ENCODE results near the gene CCDC152. TPM values are rescaled to one million over a fixed set of nuclear protein-coding genes. Genes with fewer than 3 reads are reported as not detected.

The CCDC152 gene
- total and polyA plus RNA-seq, 2 of the 13 experiments (the other 11 are each of a cell fraction or from before 2014, with no cell fraction given) = 0.20 to 0.36 TPM

- TF ChIP-seq TRAFD1 (CRISPR knock-in tag; IDR thresholded peaks at IDR 0.05; ENCODE audit: borderline replicate concordance) (no peak), ZNF615 (CRISPR knock-in tag; IDR thresholded peaks at IDR 0.05; ENCODE audit: borderline replicate concordance) (no peak), TBX2 (CRISPR knock-in tag; IDR thresholded peaks at IDR 0.05; ENCODE audit: borderline replicate concordance) (peak; percentile 25; the same call in 1 of the 2 replicates), ZNF737 (CRISPR knock-in tag; IDR thresholded peaks at IDR 0.05; ENCODE audit: borderline replicate concordance) (no peak; the same call in 1 of the 2 replicates), ZNF143 (CRISPR knock-in tag; IDR thresholded peaks at IDR 0.05) (0 out of 2 replicates have a peak, but pooled peaks have one; percentile 20), SMAD9 (CRISPR knock-in tag; IDR thresholded peaks at IDR 0.05) (no peak), SAP130 (CRISPR knock-in tag; IDR thresholded peaks at IDR 0.05; ENCODE audit: low read depth) (peak; percentile 19; the same call in 1 of the 2 replicates), SIX1 (CRISPR knock-in tag; IDR thresholded peaks at IDR 0.05; ENCODE audit: borderline replicate concordance) (no peak), BRD4 (CRISPR knock-in tag; IDR thresholded peaks at IDR 0.05) (peak; percentile 82), IRX3 (CRISPR knock-in tag; IDR thresholded peaks at IDR 0.05; ENCODE audit: borderline replicate concordance, low read depth) (no peak), SETDB1 (CRISPR knock-in tag; IDR thresholded peaks at IDR 0.05; ENCODE audit: borderline replicate concordance) (no peak), ATAD3A (CRISPR knock-in tag; IDR thresholded peaks at IDR 0.05) (no peak), ZNF362 (CRISPR knock-in tag; IDR thresholded peaks at IDR 0.05; ENCODE audit: borderline replicate concordance) (no peak), ZNF569 (CRISPR knock-in tag; IDR thresholded peaks at IDR 0.05; ENCODE audit: borderline replicate concordance) (no peak), ZBTB26 (CRISPR knock-in tag; IDR thresholded peaks at IDR 0.05; ENCODE audit: borderline replicate concordance) (no peak), PHF5A (CRISPR knock-in tag; IDR thresholded peaks at IDR 0.05; ENCODE audit: low read depth, unreplicated experiment) (no peak), ATF7-NPFF (CRISPR knock-in tag; IDR thresholded peaks at IDR 0.05; ENCODE audit: low read depth) (no peak), FOSL1 (CRISPR knock-in tag; IDR thresholded peaks at IDR 0.05; ENCODE audit: borderline replicate concordance) (no peak), ZNF747 (CRISPR knock-in tag; IDR thresholded peaks at IDR 0.05; ENCODE audit: borderline replicate concordance) (no peak), ZNF350 (CRISPR knock-in tag; IDR thresholded peaks at IDR 0.05; ENCODE audit: borderline replicate concordance, low read depth) (no peak), FOSL2 (CRISPR knock-in tag; IDR thresholded peaks at IDR 0.05) (no peak), ZKSCAN1 (IDR thresholded peaks at IDR 0.05; ENCODE audit: low read length) (no peak), HNRNPL (IDR thresholded peaks at IDR 0.05; ENCODE audit: low read depth, low read length) (no peak)
- TF ChIP-seq, protein P1, sequence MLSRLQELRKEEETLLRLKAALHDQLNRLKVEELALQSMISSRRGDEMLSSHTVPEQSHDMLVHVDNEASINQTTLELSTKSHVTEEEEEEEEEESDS (CRISPR knock-in tag; IDR thresholded peaks at IDR 0.05; ENCODE audit: borderline replicate concordance) = no peak
- TF ChIP-seq, protein P2, sequence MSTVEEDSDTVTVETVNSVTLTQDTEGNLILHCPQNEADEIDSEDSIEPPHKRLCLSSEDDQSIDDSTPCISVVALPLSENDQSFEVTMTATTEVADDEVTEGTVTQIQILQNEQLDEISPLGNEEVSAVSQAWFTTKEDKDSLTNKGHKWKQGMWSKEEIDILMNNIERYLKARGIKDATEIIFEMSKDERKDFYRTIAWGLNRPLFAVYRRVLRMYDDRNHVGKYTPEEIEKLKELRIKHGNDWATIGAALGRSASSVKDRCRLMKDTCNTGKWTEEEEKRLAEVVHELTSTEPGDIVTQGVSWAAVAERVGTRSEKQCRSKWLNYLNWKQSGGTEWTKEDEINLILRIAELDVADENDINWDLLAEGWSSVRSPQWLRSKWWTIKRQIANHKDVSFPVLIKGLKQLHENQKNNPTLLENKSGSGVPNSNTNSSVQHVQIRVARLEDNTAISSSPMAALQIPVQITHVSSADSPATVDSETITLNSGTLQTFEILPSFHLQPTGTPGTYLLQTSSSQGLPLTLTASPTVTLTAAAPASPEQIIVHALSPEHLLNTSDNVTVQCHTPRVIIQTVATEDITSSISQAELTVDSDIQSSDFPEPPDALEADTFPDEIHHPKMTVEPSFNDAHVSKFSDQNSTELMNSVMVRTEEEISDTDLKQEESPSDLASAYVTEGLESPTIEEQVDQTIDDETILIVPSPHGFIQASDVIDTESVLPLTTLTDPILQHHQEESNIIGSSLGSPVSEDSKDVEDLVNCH (CRISPR knock-in tag; IDR thresholded peaks at IDR 0.05) = no peak
These were observed 56.9 kb downstream of the CCDC152 start (continued) for GRCh38 chr5:42813533-42813932.

Data from HepG2 (cell line).